CD14-positive monocyte (primary cell): ENCODE measurements around the gene LRRFIP1. TPM values are rescaled to one million over a fixed set of nuclear protein-coding genes. Genes with fewer than 3 reads are reported as not detected.

Experiments used
- DNase-seq, 3 donors: peaks; one replicate each; pipeline ENCODE4 v3.0.0-alpha.2; 2011 to 2022
- H2AFZ ChIP-seq: 2 replicates; pipeline ENCODE4 v1.6.0; 2012; ENCODE audit warnings: mild to moderate bottlenecking, low read depth, low read length, inconsistent platforms; ENCODE audit not compliant: insufficient read depth, poor library complexity, severe bottlenecking
- H3K27ac ChIP-seq, 2 donors: 1 replicate in 1 of 2; 2 replicates in 1 of 2; pipeline ENCODE4 v1.5.1; 2012 to 2013; ENCODE audit warnings: low read length in 2 of 2, control low read depth in 1 of 2, inconsistent platforms in 1 of 2, low read depth in 1 of 2, mild to moderate bottlenecking in 1 of 2
- H3K27me3 ChIP-seq, 2 donors: one replicate each; pipeline versions ENCODE4 v1.6.0 to v1.6.1; 2011 to 2013; ENCODE audit warnings: low read length in 2 of 2; ENCODE audit not compliant: control insufficient read depth in 2 of 2, insufficient read depth in 2 of 2
- H3K36me3 ChIP-seq, 2 donors: replicated peaks in 1 of 2; 1 replicate in 1 of 2; 2 replicates in 1 of 2; pipeline versions ENCODE4 v1.5.1 to v1.6.1; 2012 to 2013; ENCODE audit warnings: low read length in 2 of 2, control low read depth in 1 of 2, inconsistent platforms in 1 of 2, mild to moderate bottlenecking in 1 of 2; ENCODE audit not compliant: insufficient read depth in 2 of 2, control insufficient read depth in 1 of 2
- H3K4me1 ChIP-seq, 2 donors: 1 replicate in 1 of 2; 2 replicates in 1 of 2; pipeline versions ENCODE4 v1.5.1 to v1.6.1; 2012 to 2013; ENCODE audit warnings: low read length in 2 of 2, control low read depth in 1 of 2, inconsistent platforms in 1 of 2, mild to moderate bottlenecking in 1 of 2, moderate library complexity in 1 of 2; ENCODE audit not compliant: insufficient read depth in 2 of 2, control insufficient read depth in 1 of 2
- H3K4me2 ChIP-seq: replicated peaks from 2 replicates; pipeline ENCODE3; 2012; ENCODE audit warnings: low read length, moderate library complexity, mild to moderate bottlenecking; ENCODE audit not compliant: poor library complexity, severe bottlenecking; ENCODE audit errors: extremely low read depth
- H3K4me3 ChIP-seq, 3 experiments: fragments of 200-600 bp in 1 of 3; sonication (generic) in 1 of 3; replicated peaks in 1 of 3; 1 replicate in 2 of 3; 2 replicates in 1 of 3; pipeline ENCODE4 v1.5.1; 2011 to 2013; ENCODE audit warnings: low read length in 3 of 3, mild to moderate bottlenecking in 3 of 3, control low read depth in 2 of 3, low read depth in 2 of 3, inconsistent platforms in 1 of 3, moderate library complexity in 1 of 3
- H3K79me2 ChIP-seq: 2 replicates; pipeline ENCODE4 v1.6.0; 2012; ENCODE audit warnings: mild to moderate bottlenecking, control low read depth, inconsistent platforms, low read length, moderate library complexity; ENCODE audit not compliant: insufficient read depth
- H3K9ac ChIP-seq: 2 replicates; pipeline ENCODE4 v1.6.0; 2017; ENCODE audit warnings: low read length, mild to moderate bottlenecking; ENCODE audit not compliant: insufficient read depth, poor library complexity, severe bottlenecking
- H3K9me3 ChIP-seq, 2 donors: replicated peaks in 1 of 2; 1 replicate in 1 of 2; 2 replicates in 1 of 2; pipeline versions ENCODE4 v1.5.1 to v1.6.1; 2012 to 2013; ENCODE audit warnings: low read length in 2 of 2, control low read depth in 1 of 2; ENCODE audit not compliant: control insufficient read depth in 1 of 2, insufficient read depth in 1 of 2
- H4K20me1 ChIP-seq: 2 replicates; pipeline ENCODE4 v1.6.0; 2012; ENCODE audit warnings: mild to moderate bottlenecking, low read length, control low read depth, moderate library complexity; ENCODE audit not compliant: insufficient read depth
- H3K27ac Mint-ChIP-seq, 7 donors: one replicate each; pipeline ENCODE4 v1.8.0; 2020; ENCODE audit warnings: mild to moderate bottlenecking in 7 of 7, mixed read lengths in 7 of 7, moderate library complexity in 6 of 7, inconsistent platforms in 2 of 7
- H3K27me3 Mint-ChIP-seq, 3 donors: one replicate each; pipeline ENCODE4 v1.8.0; 2021 to 2022; ENCODE audit warnings: low read depth in 3 of 3, mild to moderate bottlenecking in 3 of 3, mixed read lengths in 3 of 3, moderate library complexity in 3 of 3, inconsistent platforms in 1 of 3
- H3K36me3 Mint-ChIP-seq, 2 donors: one replicate each; pipeline ENCODE4 v1.8.0; 2020; ENCODE audit warnings: mixed read lengths in 2 of 2, inconsistent platforms in 1 of 2, mild to moderate bottlenecking in 1 of 2
- H3K4me1 Mint-ChIP-seq: one replicate; pipeline ENCODE4 v1.8.0; 2020; ENCODE audit warnings: mild to moderate bottlenecking, mixed read lengths
- H3K4me3 Mint-ChIP-seq, 2 donors: one replicate each; pipeline ENCODE4 v1.8.0; 2020; ENCODE audit warnings: mild to moderate bottlenecking in 2 of 2, mixed read lengths in 2 of 2, moderate library complexity in 1 of 2
- H3K9me3 Mint-ChIP-seq, 7 donors: one replicate each; pipeline ENCODE4 v1.8.0; 2020 to 2022; ENCODE audit warnings: mixed read lengths in 7 of 7, mild to moderate bottlenecking in 6 of 7, moderate library complexity in 6 of 7, inconsistent platforms in 2 of 7
- CTCF ChIP-seq: fragments of 200-600 bp; IDR thresholded peaks from one replicate; pipeline ENCODE4 v1.8.0; 2022; ENCODE audit warnings: antibody characterized with exemption, mild to moderate bottlenecking
- WGBS: methylation state at CpG from one replicate; pipeline ENCODE4 v1.1.5; 2013; ENCODE audit warnings: missing lambda C conversion rate; ENCODE audit not compliant: insufficient coverage; 5-methylcytosine and 5-hydroxymethylcytosine counted together
- intact Hi-C, 2 donors: fragments of 100-400 bp; cut with micrococcal nuclease; formaldehyde crosslinking; loops; one replicate each; pipeline versions ENCODE4 v1.15.0 to v1.15.1; 2023
- polyA plus RNA-seq, 3 donors: library from polyadenylated mRNA; depleted of rRNA in 1 of 3; unstranded in 2 of 3; stranded (reverse) in 1 of 3; fragments of 300-500 nt in 2 of 3; fragments of >200 nt in 1 of 3; fragmentation: Illumina TruSeq in 2 of 3; gene quantifications; 1 replicate in 2 of 3; 2 replicates in 1 of 3; pipeline ENCODE4 v1.2.3, GENCODE V29; 2012 to 2021

The LRRFIP1 gene
- polyA plus RNA-seq, 3 donors, result 67.3 to 148 (median 98.3) TPM

DNA sequence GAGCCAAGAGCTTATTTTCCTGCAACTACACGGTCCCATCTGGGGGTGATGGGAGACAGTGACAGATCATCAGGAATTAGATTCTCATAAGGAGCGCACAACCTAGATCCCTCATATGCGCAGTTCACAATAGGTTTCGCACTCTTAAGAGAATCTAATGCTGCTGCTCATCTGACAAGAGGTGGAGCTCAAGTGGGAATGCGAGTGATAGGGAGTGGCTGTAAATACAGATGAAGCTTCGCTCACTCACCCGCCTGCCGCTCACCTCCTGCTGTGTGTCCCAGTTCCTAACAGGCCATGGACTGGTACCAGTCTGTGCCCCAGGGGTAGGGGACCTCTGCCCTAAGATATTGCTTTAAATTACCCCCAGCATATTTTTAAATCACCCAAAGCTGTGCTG, 10.8 kb downstream of the LRRFIP1 start:
- Mint-ChIP-seq H3K36me3 (peaks cover 7 to 10% of the 10 kb centered on the region in 2 donors), H3K9me3 (peaks cover 4 to 9% (median 6%) of the 10 kb centered on the region in 7 donors), H3K4me1 (peaks cover 10% of the 10 kb centered on the region), H3K4me3 (no peak overlapping the region), H3K27ac (no peak overlapping the region), H3K27me3 (peaks cover 7 to 16% (median 10%) of the 10 kb centered on the region in 3 donors)
- intact Hi-C loops, result no loop called here
- Histone ChIP-seq H4K20me1 (no peaks in the 10 kb centered on the region), H3K9me3 (no peaks in the 10 kb centered on the region), H3K4me1 (peaks cover 3 to 5% of the 10 kb centered on the region in 2 donors), H3K9ac (no peak overlapping the region), H2AFZ (no peak overlapping the region), H3K27ac (no peak overlapping the region), H3K4me3 (no peak overlapping the region), H3K36me3 (no peaks in the 10 kb centered on the region), H3K79me2 (no peaks in the 10 kb centered on the region), H3K27me3 (no peaks in the 10 kb centered on the region), H3K4me2 (no peak overlapping the region)
- no peak for TF ChIP-seq CTCF
- no peak for DNase-seq
- 91% methylated on average over 7 of the region's 8 CpGs for WGBS

- no peak overlapping the region for H3K27ac Mint-ChIP-seq
- H3K4me3 ChIP-seq, result no peak overlapping the region
- H3K4me1 Mint-ChIP-seq, result peaks cover 10% of the 10 kb centered on the region
- peaks cover 7 to 10% of the 10 kb centered on the region in 2 donors for H3K36me3 Mint-ChIP-seq
- H3K9me3 Mint-ChIP-seq, result peaks cover 2 to 9% (median 5%) of the 10 kb centered on the region in 7 donors
- H3K27me3 ChIP-seq, result no peaks in the 10 kb centered on the region
- H3K4me2 ChIP-seq, result no peak overlapping the region
- no peak overlapping the region for H3K9ac ChIP-seq
- no peaks in the 10 kb centered on the region for H4K20me1 ChIP-seq
- no peak overlapping the region for H3K4me3 Mint-ChIP-seq
- no peaks in the 10 kb centered on the region for H3K9me3 ChIP-seq
- intact Hi-C loops, result no loop called here
- peaks cover 3 to 5% of the 10 kb centered on the region in 2 donors for H3K4me1 ChIP-seq
- 90% methylated on average over 9 of the region's 11 CpGs for WGBS
- no peak for TF ChIP-seq CTCF
- no peaks in the 10 kb centered on the region for H3K36me3 ChIP-seq
- no peak for DNase-seq
- H2AFZ ChIP-seq, result no peak overlapping the region
- no peaks in the 10 kb centered on the region for H3K79me2 ChIP-seq
- no peak overlapping the region for H3K27ac ChIP-seq
- peaks cover 7 to 15% (median 10%) of the 10 kb centered on the region in 3 donors for H3K27me3 Mint-ChIP-seq
Observed at GRCh38 chr2:237639052-237639835, 11.9 kb downstream of the LRRFIP1 start.
